Loucy (cell line): ENCODE results near the gene MOGAT2.

Experiments
- CTCF ChIP-seq: fragments of 200-600 bp; sonication (generic); conservative IDR thresholded peaks from 2 replicates; pipeline ENCODE4 v1.5.1; 2014; ENCODE audit warnings: mild to moderate bottlenecking, antibody characterized with exemption, low read length
- EZH2phosphoT487 ChIP-seq: fragments of 200-600 bp; IDR thresholded peaks from 2 replicates; pipeline ENCODE4 v1.6.1; 2018; ENCODE audit warnings: antibody characterized with exemption, mild to moderate bottlenecking, moderate library complexity, borderline replicate concordance

GRCh38 chr11:75760243-75760642, 42.6 kb downstream of the MOGAT2 start:
- TF ChIP-seq CTCF (no peak), EZH2phosphoT487 (no peak)
